GM20000 (cell line): ENCODE data around the gene CLTCL1.
"Not testable (repeated sequence)": the region's sequence is repeated elsewhere in the genome, so short reads cannot be mapped to it uniquely, and the experiment has no call there.

ENCODE experiments used
- DNase-seq: peaks from one replicate; pipeline ENCODE4 v3.0.0; 2012; ENCODE audit warnings: low spot score
- TF ChIP-seq, protein P1 (sequence below): IDR thresholded peaks from 2 replicates; pipeline ENCODE4 v1.5.1; 2012; ENCODE audit warnings: mild to moderate bottlenecking, control low read depth; ENCODE audit errors: extremely low read depth, missing control alignments

The CLTCL1 gene

DNA sequence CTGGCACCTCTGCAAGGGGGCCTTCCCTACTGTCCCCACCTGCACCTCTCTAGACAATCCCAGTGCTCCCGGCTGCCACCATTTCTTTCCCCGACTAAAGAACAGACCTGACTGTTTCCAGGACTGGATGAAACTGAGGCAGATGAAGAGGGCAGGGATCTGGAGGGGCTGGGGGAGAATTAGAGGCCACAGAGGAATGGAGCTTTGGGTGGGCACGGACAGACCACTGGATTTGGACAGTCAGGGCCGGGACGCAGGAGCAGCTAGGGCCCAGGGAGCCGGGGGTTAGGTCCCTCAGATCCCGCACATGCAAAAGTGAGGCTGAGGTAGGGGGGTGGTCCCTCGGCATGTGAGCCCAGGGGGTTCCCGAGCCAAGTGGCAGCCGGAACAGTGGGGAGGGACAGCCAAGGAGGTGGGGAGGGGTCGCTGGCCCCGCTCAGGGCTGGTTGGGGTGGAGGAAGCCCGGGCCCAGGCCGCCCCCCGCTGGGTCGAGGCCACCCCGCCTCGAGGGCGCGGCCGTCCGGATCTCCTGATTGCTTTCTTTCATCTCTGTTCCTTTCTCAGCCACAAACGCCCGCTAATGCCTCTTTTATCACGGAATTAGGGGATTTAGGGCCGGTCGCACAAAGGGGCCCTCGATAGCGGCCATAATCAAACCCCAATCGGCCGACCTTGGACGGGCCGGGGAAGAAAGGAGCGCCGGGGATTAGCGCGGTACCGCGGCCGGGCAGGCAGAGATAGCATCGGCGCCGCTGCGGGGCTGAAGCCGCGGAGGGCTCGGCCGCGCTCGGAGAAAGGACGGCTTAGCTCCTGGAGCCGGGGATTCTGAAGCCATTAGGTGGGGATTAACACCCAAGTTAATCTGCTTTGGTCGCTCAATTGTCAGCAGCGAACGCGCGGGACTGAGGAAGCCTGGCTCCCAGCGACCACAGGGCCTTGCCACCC, 122.2 kb downstream of the CLTCL1 start:
- TF ChIP-seq, protein P1, sequence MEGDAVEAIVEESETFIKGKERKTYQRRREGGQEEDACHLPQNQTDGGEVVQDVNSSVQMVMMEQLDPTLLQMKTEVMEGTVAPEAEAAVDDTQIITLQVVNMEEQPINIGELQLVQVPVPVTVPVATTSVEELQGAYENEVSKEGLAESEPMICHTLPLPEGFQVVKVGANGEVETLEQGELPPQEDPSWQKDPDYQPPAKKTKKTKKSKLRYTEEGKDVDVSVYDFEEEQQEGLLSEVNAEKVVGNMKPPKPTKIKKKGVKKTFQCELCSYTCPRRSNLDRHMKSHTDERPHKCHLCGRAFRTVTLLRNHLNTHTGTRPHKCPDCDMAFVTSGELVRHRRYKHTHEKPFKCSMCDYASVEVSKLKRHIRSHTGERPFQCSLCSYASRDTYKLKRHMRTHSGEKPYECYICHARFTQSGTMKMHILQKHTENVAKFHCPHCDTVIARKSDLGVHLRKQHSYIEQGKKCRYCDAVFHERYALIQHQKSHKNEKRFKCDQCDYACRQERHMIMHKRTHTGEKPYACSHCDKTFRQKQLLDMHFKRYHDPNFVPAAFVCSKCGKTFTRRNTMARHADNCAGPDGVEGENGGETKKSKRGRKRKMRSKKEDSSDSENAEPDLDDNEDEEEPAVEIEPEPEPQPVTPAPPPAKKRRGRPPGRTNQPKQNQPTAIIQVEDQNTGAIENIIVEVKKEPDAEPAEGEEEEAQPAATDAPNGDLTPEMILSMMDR = no peak
- DNase-seq = no peak

DNA sequence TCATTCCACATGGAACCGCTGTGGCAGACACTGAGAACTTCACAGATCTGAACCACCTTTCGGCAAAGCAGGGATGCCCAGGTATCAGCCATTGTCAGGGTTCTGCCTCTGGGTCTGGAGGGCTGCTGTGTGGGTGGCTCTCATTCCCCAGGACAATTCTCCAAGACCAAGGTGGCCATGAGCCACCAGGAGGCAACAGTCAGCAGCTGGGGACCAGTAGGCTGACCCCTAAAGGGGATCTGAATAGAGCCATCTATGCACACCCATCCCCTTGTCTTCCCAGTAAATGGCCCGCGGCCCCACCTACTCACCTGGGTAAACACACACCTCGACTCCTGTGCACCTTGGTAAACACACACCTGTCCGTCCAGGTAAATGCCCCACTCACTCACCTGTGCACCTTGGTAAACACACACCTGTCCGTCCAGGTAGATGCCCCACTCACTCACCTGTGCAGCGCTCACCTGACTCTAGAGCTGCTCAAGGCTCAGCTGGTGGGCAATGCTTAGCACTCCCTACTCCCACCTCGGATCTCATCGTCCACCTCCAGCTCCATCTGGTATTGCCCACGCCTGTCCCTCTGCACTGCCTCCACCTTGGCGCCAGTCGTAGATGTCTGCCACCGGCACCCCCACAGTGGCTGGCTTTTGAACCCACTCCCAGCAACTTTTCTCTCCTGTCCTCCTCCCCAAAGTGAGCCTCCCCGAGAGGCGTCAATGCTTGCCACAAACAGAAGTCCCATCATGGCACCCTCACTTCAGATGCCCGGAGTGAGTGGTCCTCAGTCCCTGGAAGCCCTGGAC, 123.2 kb downstream of the CLTCL1 start:
- DNase-seq = no peak
- TF ChIP-seq, protein P1 = no peak

DNA sequence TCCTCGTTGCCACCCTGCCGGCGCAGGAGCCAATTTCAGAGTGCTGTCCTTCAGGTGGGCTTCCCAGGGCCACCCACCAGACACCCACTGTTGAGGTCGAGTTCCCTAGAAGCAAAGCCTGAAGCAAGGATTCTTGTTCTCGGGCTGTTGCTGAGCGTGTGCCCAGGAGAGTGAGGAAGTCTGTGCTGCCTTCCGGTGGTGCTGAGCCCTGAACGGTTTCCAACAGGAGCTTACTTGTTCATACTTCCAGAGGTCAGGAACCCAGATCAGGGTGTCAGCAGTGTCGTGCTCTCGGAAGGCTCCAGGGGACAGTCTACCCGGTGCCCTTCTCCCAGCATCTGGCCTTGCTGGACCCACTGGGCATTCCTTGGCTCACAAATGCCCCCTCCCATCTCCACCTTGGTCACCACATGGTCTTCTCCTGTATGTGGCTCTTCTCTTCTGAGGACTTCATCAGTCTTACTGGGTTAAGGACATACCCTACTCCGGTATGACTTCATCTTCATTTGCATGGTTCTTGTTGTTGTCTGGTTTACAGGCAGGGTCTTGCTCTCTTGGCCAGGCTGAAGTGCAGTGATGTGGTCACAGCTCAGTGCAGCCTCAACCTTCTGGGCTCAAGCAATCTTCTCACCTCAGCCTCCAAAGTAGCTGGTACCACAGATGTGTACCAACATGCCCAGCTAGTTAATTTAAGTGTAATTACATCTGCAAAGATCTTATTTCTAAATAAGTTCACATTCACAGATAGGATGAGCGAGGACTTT, 124.2 kb downstream of the CLTCL1 start:
- no peak for DNase-seq
- TF ChIP-seq, protein P1 = no peak

DNA sequence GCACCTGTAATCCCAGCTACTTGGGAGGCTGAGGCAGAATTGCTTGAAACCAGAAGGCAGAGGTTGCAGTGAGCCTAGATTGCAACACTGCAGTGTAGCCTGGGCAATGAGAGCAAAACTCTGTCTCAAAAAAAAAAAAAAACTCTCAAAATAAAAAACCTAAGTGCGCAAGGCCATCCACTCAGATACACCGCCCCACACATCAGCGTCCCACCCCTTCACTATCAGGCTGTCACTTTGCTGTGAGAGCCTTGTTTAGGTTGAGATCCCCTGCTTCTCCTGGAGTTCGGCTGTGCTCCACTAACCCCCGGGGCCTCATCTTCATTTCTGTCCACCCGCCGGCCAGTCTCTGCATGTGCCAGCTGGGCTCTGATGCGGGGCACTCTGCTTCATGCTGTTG, 125.1 kb downstream of the CLTCL1 start:
- TF ChIP-seq, protein P1 = no peak
- no peak for DNase-seq

DNA sequence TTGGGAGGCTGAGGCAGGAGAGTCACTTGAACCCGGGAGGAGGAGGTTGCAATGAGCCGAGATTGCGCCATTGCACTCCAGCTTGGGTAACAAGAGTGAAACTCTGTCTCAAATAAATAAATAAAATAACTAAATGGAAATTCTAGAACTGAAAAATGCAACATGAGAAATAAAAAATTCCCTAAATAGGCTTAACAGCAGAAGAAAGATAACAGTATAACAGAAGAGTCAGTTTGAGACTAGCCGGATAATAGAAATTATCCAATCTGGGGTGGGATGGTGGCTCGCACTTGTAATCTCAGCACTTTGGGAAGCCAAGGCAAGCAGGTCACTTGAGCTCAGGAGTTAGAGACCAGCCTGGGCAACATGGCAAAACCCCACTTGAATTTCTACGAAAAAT, 127.1 kb downstream of the CLTCL1 start:
- TF ChIP-seq, protein P1 = no peak
- no peak for DNase-seq

DNA sequence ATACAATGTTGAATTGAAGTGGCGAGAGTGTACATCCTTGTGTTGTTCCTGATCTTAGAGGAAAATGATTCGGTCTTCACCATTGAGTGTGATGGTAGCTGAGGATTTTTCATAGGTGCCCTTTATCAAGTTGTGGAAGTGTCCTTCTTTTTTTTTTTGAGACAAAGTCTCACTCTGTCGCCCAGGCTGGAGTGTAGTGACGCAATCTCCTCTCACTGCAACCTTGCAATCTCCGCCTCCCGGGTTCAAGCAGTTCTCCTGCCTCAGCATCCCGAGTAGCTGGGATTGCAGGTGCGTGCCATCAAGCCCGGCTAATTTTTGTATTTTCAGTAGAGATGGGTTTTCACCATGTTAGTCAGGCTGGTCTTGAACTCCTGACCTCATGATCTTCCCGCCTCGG, 132.9 kb downstream of the CLTCL1 start:
- not testable (repeated sequence) for DNase-seq

DNA sequence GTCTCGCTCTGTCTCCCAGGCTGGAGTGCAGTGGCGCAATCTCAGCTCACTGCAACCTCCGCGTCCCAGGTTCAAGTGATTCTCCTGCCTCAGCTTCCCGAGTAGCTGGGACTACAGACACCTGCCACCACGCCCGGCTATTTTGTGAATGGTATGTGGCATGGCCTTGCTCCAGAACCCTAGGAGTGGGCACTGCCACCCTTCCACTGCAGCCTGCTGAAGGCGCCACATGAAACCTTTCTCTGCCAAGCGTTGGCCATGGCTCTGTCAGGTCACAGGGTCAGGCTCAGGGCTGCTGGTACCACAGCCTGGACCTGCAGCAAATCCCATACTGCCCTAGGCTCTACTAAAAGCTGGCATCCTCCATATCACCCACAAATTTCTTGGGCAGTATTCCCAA, 135.4 kb downstream of the CLTCL1 start:
- DNase-seq = not testable (repeated sequence)
